ENCODE results near the gene TIPARP.

TIPARP gene

DNA sequence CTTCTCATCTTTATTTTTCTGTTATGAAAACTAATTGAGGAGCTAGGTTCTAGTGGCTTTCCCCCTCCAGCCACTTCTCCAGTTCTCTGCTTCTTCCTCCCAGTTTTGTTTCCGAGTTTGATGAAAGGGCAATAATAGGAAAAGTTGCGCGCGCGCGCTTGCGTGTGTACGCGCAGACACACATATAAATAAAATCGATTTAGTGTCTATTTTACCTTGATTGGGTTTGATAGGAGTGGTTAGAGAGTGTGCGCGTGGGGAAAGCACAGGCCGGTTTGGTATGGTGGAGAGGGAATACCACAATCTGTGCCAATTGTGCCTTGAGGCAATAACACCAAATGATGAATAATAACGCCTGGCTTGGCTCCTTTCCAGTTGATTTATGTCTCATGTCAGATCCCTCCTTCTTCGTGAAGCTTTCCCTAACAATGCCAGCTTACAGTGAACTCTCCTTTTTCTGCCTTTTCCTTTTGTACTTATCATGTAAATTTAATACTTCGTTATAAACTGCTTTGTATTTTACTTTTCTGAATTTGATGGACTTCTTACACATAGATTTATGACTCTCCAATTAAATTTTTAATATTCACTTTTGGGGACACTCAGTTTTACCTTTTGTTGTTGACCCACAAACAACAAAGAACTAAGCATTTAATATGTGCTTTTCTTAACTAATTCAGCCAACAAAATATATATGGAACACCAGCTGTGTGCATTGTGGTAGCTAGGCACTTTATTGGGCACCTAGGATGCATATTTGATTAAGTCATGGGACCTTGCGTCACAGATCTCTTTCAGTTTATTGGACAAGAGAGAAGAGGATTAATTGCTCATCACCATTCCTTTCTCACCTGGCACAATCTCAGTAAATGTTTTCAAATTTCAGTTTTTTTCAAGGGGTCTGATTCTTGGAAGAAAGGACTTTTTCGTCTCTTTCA, 1.7 kb downstream of the TIPARP start:
- DNase-seq (ENCODE audit: low read depth in 3 of 3, low spot score in 1 of 3), result no peak

DNA sequence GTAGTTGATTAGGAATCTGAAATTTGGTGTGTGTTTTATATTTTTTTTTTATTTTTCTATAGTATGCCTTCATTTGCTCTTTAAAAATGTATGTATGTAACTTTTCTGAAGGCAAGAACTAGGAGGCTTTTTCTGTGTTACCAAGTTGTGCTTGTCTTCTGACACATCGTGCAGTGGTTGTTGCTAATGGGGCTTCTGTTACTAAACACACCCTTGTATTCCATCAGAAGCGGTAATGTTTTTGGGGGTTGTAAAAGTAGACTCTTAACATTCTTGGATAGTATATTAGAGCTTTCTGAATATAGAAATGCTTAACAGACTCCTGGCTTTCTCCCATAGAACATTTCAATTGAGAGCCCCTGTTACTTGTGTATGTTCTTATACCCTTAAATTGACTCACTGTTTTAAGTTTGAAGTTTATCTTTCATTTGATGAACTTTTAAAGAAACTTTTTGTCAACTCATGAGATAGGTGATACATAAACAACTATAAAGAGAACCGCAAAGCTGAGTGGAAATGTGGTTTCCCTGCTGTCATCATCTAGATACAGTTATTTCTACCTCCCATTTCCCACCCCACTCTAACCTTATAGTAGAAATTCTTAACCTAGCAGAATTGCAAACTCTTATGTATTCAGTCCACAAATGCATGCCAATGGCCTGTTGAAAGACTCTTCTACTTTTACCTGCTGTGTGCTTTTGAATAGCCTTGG, 2.5 kb downstream of the TIPARP start:
- DNase-seq (ENCODE audit: low read depth in 3 of 3, low spot score in 1 of 3), result no peak

DNA sequence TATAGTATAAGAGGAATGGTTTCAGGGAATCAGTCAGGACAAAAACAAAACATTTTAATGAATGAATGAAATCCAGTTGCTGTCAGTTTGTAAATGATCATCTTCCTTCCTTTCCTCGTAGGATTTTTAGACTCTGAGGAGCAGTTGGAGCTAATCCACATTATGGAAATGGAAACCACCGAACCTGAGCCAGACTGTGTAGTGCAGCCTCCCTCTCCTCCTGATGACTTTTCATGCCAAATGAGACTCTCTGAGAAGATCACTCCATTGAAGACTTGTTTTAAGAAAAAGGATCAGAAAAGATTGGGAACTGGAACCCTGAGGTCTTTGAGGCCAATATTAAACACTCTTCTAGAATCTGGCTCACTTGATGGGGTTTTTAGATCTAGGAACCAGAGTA, 3.1 kb downstream of the TIPARP start:
- no peak for DNase-seq (ENCODE audit: low read depth in 3 of 3, low spot score in 1 of 3)

DNA sequence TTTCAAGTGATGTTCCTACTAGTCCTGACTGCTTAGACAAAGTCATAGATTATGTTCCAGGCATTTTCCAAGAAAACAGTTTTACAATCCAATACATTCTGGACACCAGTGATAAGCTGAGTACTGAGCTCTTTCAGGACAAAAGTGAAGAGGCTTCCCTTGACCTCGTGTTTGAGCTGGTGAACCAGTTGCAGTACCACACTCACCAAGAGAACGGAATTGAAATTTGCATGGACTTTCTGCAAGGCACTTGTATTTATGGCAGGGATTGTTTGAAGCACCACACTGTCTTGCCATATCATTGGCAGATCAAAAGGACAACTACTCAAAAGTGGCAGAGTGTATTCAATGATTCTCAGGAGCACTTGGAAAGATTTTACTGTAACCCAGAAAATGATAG, 3.8 kb downstream of the TIPARP start:
- no peak for DNase-seq (ENCODE audit: low read depth in 3 of 3, low spot score in 1 of 3)

DNA sequence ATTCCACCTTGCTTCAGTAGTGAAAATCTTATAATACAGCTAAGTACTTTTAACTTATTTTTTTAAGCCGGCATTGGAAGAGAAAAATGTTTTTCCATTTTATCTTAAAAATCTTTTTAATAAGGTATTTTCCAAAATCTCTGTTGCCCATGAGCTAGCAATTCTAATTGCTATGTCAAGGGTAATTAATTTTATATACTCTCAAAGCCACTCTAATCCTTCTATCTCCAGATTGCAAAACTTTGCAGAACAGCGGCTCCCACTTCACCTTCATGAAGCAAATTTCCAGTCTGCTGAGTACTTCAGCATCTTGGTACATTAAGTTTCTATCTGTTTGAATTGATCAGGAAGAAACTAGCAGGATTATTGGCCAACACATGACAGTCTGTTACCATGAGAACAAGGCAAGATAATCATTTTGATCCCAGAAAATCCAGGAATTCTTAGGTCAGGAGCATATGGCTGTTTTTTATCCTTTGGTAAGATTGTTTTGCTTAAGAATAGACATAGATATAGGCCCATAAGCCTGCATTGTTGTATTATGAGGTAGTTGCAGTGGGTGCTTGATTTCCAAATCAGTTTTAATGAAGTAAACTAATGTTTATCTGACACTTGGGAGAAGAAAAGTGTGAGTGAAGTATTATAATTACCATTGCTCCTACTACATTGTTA, 6.0 kb downstream of the TIPARP start:
- DNase-seq (ENCODE audit: low read depth in 3 of 3, low spot score in 1 of 3), result no peak

DNA sequence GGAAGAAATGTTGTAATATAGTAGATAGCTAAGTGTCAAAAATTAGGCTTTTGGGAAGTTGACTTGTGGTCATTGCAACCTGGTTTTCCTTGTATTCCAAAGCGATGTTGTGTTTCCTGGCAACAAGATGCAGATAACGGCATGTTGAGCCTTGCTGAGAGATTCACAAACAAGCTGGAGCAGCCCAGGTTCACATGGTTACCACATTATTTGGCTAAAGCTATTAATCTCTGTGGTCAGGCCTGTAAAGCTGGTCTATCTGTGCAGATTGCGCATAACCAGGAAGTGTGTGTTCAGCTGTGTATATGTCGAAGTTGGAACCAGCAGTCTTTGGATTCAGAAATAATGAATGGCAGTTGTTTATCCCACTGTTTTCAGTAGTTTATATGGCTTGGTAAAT, 6.6 kb downstream of the TIPARP start:
- no peak for DNase-seq (ENCODE audit: low read depth in 3 of 3, low spot score in 1 of 3)

DNA sequence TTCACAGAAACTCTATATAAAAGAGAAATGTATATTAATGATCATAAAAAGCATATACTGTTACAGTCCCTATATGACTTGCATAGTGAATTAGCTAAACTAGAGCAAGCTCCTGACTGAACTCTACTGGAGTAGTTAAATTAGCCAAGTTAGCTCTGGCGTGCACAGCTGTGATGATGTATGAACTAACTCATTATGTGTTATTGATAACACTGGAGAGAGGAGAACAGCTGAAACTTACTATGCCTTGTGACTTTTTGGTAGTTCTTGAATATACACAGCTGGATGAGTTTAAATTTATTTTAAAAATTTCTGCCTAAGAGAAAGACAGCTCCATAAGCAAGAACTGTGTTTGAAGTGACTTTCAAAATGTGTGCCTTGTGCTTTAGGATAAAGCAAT, 8.1 kb downstream of the TIPARP start:
- DNase-seq (ENCODE audit: low read depth in 3 of 3, low spot score in 1 of 3), result no peak

DNA sequence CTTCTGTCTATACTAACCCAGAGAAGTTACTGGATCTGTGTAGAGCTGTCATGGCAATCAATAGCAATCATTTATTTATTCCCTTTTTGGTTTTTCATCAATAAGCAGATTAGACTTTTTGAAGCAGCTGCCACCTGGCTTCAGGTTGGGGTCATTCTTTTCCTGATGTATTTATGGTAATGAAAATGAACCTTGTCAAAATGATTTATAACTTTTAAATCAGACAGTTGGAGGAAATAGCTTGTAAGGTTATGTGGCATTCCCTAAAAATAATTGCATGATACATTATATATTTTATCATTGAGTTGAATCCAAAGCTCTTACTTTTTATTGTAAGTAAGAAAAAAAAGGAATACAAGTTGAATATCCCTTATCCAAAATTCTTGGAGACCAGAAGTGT, 8.6 kb downstream of the TIPARP start:
- no peak for DNase-seq (ENCODE audit: low read depth in 3 of 3, low spot score in 1 of 3)

DNA sequence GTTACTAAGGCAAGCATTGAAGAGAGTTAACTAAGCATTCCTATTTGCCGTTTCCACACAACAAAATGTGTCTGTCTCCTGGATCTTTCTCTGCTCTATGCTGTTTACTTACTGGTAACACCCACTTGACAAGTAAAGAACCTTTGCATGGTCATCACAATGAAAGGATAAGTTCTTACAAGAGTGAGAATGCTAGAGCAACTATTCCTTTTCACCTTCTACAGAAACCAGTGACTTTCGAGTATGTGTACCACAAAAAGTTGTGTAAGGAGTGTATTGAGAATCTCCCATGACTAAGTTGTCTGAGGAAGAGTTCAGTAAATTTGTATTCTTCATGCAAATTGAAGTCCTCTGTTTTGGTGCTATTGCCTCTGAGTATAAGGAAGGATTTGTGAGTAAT, 10.8 kb downstream of the TIPARP start:
- no peak for DNase-seq (ENCODE audit: low read depth in 3 of 3, low spot score in 1 of 3)

DNA sequence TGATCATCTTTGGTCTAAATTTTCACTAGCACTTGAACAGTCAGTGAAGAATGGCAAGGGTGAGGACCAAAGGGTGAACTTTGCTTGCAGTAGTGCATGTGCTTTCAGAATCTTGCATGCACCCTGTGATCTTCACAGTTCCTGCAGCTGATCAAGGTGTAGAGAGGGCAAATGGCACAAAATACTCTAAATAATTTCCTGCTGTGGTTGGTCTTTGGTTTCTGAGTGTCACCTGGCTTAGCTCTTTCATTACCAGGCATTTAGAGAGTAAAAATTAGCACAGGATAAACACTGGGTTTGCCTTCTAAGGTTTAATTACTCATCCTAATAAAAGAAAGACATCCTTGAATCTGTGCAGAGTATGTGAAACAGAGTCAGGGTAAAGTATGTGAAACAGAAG, 11.4 kb downstream of the TIPARP start:
- DNase-seq (ENCODE audit: low read depth in 3 of 3, low spot score in 1 of 3), result no peak

DNA sequence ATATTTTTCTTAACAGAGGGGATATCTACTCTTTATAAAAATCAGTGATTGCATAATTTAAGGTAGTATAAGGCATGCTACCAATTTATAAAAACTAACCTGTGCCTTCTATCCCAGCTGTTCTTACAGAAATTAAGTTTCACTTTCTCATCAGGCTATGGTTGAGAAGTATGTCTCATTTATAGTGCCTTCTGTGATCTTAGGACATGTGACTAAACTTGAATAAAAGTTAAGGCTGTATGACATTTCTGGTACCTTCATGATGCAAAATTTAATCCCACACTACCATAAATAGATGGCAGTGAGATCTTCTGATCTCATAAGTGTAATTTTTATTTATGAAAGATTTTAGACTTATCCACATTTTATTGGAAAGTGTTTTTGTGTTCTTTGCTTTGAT, 12.6 kb downstream of the TIPARP start:
- DNase-seq (ENCODE audit: low read depth in 3 of 3, low spot score in 1 of 3), result no peak

DNA sequence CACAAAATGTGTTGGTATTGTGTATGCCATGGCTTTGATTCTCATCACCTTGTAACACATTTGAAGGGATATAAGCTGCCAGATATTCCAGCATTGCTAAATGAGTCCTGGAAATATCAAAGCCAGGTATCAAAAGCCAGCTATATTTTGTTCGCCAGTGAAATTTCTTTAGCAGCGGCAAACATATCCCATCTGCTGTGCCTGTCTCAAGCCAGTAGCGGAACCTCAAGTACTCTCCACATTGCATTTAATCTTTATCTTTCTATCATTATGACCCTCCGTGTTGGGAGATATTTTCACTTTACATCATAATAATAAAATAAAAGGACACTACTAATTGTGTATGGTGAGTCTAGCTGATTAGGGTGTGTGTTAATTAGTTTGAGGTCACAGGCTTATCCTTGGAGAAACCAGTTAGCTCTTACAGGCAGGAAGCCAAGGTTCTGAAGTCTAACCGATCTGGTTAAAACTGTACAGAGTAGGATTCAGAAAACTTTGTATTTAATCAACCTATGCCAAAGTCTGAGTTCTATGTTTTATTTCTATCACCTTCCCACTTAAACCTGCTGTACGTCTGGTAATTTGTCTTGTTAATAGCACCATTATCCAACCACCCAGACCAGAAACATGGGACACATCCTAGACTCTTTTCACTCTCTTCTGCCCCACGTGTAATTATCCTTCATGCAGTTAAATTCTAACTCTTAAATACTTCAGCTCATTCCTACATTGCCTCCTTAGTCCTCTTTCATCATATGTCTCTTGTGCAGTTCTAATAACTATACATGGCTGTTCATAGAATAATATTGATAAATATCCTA, 14.5 kb downstream of the TIPARP start:
- no peak for DNase-seq (ENCODE audit: low read depth in 3 of 3, low spot score in 1 of 3)

DNA sequence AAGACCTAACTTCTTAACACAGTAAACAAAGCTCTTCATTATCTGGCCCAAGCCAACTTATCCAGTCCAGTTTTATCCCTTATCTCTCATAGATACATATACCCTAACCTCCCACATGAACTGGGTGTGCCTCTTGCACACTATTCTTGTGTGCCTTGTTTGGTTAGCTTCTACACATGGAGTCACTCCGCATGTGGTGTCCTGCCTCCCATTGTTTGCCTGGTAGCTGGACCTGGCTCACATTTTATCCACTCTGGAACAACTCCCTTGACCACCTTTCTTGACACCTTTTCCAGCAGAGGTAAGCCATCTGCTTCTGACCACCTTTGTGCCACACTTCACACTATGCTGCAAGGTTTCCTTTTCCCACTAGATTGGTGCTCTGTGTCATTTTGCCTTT, 15.2 kb downstream of the TIPARP start:
- no peak for DNase-seq (ENCODE audit: low read depth in 3 of 3, low spot score in 1 of 3)

DNA sequence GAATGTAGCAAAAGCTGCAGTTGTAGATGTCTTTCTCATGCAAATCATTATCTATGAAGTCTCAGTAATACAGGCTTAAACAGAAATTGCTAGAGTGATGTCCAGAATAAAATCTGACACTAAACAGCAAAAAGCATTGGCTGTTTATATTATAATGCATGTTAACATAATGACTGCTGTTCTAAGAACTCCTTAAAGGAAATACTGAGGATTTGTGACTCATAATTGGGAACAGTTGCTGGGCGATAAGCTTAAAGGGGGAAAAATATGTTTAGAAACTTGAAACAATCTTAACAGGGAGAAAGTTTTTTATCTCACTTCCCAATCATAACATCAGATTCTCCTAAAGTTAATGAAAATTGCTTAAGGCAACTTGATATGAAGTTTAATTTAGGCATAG, 17.5 kb downstream of the TIPARP start:
- no peak for DNase-seq (ENCODE audit: low read depth in 3 of 3, low spot score in 1 of 3)

DNA sequence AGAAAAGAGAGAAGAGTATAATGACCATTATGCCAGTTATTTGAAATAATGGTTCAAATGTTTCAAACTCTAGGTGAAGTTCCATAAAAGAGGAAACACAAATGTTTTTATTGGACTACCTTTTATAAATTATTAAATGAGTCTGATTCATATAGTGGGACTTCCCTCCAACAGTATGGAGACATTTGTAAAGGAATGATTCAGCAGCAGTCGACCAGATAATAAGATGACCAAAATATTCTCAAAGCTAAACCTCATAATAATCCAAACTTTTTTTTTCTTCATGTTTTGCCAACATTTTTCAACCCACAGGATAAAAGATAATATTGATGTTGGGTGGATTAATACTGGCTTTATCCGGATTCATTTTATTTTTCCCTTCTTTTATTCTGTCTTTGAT, 18.8 kb downstream of the TIPARP start:
- no peak for DNase-seq (ENCODE audit: low read depth in 3 of 3, low spot score in 1 of 3)

DNA sequence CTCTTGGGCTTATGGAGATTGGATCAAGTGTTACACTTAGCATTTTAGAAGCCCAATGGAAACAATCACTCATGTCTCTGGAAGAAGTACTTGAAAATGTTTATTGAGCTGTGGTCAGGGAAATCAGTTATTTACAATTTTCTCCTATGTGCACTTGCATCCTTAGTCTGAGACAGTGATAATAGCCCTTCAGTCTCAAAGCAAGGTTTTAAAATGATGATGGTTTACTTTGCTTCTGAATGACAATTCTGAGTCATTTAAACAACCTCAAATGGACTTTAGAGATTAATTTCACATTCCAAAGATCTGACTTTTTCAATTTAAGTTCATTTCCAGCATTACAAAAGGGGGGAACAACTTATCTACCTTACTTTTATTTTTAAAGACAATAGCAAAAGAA, 20.1 kb downstream of the TIPARP start:
- DNase-seq (ENCODE audit: low read depth in 3 of 3, low spot score in 1 of 3), result no peak

DNA sequence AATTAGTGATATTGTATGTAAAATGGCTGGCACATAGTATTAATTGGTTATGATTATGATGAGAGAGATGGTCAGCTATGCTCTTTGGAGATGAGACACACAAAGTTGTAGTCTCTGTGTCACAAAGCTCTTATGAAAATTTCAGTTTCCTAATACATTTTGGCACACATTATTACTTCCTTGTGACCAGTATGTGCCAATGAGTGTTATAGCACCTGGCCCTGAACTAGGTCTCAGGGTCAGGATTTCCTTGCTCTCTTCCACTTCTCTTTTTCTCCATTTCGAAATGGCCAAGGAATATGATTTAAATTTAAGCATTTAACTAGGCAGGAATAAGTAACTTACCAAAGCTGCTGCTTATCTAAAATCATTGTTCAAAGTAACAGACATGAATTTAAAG, 28.0 kb downstream of the TIPARP start:
- no peak for DNase-seq (ENCODE audit: low read depth in 3 of 3, low spot score in 1 of 3)

DNA sequence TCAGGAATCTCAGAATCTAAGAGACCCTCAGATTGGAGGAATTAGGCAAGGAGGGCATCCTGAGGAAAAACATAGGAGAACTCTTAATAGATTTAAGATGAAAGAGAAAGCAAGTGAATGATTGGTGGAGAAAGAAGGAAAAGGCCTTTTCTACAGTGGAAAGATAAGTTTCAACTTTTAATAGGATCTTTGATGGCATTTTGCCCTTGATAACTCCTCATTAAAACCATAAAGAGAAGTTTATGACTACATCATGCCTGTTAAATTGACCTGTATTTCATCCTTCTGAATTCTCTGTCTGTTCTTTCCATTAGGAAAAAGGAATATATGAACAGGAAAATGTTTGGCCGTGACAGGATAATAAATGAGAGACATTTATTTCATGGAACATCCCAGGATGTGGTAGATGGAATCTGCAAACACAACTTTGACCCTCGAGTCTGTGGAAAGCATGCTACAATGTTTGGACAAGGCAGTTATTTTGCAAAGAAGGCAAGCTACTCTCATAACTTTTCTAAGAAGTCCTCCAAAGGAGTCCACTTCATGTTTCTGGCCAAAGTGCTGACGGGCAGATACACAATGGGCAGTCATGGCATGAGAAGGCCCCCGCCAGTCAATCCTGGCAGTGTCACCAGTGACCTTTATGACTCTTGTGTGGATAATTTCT, 30.1 kb downstream of the TIPARP start:
- DNase-seq (ENCODE audit: low read depth in 3 of 3, low spot score in 1 of 3), result no peak

DNA sequence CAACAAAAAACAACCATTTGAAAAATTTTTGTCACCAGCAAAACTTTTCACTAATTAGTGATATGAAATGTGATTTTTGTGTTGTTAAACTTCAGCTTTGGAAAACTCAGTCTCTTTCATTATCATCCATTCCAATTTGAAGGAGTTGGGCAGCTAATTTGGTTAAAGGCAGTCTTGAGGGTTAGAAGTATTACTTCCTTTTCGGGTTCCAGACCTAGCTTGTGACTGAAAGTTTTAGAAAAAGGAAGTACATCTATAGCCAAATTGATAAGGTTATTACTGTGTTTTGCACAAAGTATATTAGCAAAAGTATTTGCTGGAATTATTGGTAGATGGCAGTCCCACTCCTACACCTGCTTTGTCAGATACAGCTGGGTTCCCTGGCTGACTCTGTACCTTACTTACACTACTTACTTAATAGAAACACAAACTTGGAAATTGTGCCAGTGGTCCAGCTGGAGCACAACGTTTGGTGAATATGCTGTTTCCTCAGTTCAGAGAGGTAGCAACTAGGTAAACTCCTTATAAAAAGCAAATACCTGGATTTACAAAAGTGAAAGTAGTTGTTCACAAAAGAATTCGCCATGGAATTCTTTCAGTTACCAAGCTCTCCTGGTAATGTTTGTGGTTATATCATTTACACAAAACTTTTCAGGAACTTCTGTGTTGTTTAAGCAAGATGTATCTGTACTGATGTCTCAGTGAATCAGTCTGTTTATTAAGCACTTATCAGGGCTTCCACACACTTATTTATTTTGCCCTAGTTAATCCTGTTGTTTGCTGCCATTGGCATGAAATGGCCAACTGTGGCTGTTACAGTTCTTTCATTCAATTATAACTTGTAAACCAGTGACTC, 31.6 kb downstream of the TIPARP start:
- DNase-seq (ENCODE audit: low read depth in 3 of 3, low spot score in 1 of 3), result no peak

DNA sequence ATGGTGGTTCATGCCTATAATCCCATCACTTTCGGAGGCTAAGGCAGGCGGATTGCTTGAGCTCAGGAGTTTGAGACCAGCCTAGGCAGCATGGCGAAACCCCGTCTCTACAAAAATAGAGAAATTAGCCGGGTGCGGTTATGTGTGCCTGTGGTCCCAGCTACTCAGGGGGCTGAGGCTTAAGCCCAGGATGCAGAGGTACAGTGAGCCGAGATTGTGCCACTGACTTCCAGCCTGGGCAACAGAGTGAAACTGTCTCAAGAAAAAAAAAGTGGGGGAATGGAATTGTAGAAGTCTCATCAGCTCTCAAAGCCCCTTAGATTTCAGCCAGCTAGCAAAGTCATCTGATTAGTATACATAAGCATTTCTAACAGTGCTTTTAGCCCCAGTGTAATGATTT, 33.2 kb downstream of the TIPARP start:
- no peak for DNase-seq (ENCODE audit: low read depth in 3 of 3, low spot score in 1 of 3)
